GM18507 (cell line): ENCODE measurements around the gene KLHL5.
"Not testable (repeated sequence)": the region's sequence is repeated elsewhere in the genome, so short reads cannot be mapped to it uniquely, and the experiment has no call there.

Source experiments
- DNase-seq: peaks from one replicate; pipeline ENCODE4 v3.0.0; 2011; ENCODE audit warnings: low read depth; ENCODE audit not compliant: insufficient read length; ENCODE audit errors: extremely low spot score
- FAIRE-seq: peaks from 2 replicates; lab custom pipeline; 2011; peaks lifted over from hg19 to GRCh38; lab: Jason Lieb, UNC

Gene KLHL5

GRCh38 chr4:39078829-39079228 is 16.8 kb downstream of the KLHL5 start:
- no peak for FAIRE-seq
- no peak for DNase-seq

DNA sequence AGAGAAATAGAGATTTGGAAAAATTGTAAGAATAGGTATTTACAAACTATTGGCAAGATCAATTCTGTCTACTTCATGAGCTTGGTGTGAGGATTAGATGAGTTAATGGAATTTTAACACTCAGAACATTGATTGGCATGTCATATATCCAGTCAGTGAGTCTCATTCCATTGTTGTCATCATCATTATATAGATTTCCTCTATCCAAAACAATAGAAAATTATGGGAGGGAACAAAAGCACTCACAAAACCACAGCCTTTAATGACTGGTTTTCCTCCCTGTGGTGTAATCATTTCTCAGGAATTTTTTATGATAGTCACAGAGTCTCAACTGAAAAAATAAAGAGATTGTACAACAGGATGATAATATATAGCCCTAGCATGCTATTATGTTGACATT is 21.1 kb downstream of the KLHL5 start:
- DNase-seq (no peak), FAIRE-seq (no peak)

- FAIRE-seq (no peak), DNase-seq (no peak)
These were observed 23.9 kb downstream of the KLHL5 start for GRCh38 chr4:39085891-39086290.

GRCh38 chr4:39096847-39097246 is 34.8 kb downstream of the KLHL5 start:
- DNase-seq (no peak), FAIRE-seq (no peak)

- DNase-seq (no peak), FAIRE-seq (no peak)
These were observed 35.3 kb downstream of the KLHL5 start for GRCh38 chr4:39097290-39097689.

- no peak for FAIRE-seq
- no peak for DNase-seq
These were observed 40.3 kb downstream of the KLHL5 start for GRCh38 chr4:39102297-39102696.

DNA sequence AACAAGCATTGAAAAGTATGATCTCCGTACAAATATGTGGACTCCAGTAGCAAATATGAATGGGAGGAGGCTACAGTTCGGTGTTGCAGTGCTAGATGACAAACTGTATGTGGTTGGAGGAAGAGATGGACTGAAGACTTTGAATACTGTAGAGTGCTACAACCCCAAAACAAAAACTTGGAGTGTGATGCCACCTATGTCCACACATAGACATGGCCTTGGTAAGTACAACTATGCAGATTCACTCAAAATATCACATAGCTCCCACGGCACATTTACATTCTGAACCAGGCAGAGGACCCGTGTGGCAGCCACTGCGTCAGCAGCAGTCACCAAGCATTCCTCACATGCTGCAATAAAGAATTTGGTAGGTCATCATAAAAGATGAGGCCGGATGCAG is 41.3 kb downstream of the KLHL5 start:
- peak; percentile 21 for FAIRE-seq
- DNase-seq = no peak

DNA sequence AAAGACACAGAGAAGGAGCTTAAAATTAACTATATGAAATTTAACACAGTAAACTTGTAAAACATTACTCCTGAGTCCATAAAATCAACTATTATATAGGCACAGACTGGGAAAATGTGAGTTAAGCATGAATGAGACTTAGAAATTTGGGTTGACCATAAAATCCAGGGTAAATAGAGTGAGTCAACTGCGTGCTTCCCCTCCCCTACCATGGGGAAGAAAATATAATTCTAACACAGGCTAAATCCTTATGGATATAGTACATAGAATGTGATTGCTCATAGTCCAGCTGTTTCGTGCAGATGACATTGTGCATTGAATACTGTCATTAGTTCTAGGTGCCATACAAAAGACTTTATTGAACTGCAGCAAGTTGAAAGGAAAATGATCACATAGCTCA is 42.2 kb downstream of the KLHL5 start:
- DNase-seq (no peak), FAIRE-seq (no peak)

GRCh38 chr4:39106011-39106410 is 44.0 kb downstream of the KLHL5 start:
- DNase-seq (no peak), FAIRE-seq (peak; percentile 35)

DNA sequence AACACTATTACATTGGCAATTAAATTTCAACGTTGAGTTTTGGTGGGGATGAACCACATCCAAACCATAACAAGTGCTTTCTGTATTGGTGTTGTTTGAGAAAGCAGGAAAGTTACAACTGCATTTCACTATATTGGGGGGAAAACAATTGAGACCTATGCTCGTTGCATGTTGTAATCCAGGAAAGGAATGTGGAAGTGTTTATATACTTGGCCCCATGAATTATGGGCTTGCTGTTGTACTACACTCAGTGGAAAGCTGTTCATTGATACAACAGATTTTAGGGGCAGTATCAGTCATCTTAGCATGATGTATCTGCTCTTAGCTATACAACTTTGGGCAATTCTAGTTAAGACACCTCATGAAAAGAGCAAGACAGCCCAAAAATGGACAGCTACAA is 52.4 kb downstream of the KLHL5 start:
- no peak for FAIRE-seq
- DNase-seq = no peak

DNA sequence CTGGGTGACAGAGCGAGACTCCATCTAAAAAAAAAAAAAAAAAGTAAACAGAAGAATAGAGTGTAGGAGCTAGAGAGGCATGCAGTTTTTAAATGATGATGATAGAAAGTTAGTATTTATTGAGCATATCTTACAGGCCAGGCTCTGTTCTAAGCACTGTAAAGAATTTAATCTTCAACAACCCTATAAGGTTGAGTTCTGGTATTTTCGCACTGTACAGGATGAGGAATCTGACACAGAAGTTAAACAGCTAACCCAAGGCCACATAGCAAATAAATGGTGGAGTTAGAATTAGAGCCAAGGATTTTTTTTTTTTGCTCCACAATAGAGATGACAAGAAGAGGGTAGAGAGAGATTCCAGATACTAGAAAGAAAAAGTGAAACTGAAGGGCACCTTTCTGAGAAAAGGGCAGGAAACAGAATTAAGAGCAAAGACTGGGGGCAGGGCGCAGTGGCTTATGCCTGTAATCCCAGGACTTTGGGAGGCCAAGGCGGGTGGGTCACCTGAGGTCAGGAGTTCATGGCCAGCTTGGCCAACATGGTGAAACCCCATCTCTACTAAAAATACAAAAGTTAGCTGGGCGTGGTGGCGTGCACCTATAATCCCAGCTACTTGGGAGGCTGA is 56.1 kb downstream of the KLHL5 start:
- no peak for FAIRE-seq
- DNase-seq = no peak

GRCh38 chr4:39120418-39120817 is 58.4 kb downstream of the KLHL5 start:
- no peak for FAIRE-seq
- DNase-seq = no peak

DNA sequence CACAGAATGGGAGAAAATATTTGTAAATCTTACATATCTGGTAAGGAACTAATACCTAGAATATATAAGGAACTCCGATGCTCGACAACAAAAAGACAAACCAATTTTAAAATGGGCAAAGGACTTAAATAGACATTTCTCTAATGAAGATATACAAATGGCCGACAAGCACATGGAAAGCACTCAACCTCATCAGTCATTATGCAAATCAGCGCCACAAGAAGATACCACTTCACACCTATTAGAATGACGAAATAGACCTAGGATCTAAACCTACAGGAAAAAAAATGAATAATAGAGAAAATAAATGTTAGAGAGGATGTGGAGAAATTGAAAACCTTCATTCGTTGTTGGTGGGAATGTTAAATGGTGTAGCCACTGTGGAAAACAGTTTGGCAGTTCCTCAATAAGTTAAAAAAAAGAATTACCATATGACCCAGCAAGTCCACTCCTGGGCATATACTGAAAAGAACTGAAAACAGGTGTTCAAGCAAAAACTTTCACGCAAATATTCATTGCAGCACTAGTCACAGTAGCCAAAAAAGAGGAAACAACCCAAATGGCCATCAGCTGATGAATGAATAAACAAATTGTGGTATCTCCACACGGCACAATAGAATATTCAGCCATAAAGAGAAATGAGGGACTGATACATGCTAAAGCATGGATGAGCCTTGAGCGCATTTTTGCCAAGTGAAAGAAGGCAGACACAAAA is 63.0 kb downstream of the KLHL5 start:
- peak; percentile 87 for FAIRE-seq

GRCh38 chr4:39125600-39125985 is 63.6 kb downstream of the KLHL5 start:
- DNase-seq (no peak), FAIRE-seq (no peak)

More for the DNA sequence above, 63.0 kb downstream of the KLHL5 start:
- no peak for DNase-seq

GRCh38 chr4:39126256-39127095 is 64.4 kb downstream of the KLHL5 start:
- no peak for FAIRE-seq
- DNase-seq = no peak

GRCh38 chr4:39133623-39134022 is 71.6 kb downstream of the KLHL5 start:
- FAIRE-seq (no peak), DNase-seq (no peak)

DNA sequence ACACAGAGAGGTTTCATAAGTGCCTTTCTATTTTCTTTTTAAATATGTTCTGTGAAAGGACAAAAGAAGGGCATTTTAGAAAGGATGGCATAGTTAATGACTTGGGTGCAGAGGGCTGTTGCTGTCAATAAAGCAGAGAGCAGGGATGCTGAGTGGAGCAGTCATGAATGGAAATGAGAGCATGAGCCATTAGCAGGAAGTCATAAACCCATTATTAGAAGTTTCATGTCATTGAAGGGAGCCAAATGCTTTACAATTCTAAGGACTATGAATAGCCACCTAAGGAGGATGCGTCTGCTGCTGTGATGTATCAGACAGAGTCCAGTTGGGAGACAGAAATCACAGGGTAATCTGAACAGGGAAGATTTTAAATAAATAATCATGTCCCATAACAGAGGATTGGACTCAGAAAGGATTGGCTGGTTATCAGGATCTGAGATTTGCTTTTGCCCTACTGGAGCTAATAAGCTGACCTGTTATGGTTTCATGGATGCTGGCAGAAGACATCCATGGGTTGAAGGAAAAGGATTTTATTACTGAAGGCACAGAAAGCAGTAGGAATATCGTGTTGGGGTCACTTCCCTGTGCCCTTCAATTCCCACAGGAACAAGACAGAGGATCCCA is 72.8 kb downstream of the KLHL5 start:
- FAIRE-seq = no peak
- DNase-seq = no peak

- FAIRE-seq, DNase-seq: not testable (repeated sequence)
These were observed 76.2 kb downstream of the KLHL5 start for GRCh38 chr4:39138227-39138626.

DNA sequence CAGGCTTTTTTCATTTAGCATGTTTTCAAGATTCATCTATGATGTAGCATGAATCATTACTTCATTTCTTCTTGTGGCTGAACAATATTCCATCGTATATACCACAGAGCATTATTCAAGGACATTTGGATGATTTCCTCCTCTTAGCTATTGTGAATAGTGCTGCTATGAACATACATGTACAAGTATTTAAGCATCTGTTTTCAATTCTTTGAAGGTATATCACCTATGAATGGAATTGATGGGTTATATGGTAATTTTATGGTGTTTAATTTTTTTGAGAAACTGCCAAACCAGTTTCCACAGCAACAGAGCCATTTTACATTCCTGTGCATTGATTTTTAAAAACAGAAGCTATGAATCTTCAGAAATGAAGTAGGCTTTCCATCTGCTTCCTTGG is 84.2 kb downstream of the KLHL5 start:
- no peak for FAIRE-seq
- no peak for DNase-seq

DNA sequence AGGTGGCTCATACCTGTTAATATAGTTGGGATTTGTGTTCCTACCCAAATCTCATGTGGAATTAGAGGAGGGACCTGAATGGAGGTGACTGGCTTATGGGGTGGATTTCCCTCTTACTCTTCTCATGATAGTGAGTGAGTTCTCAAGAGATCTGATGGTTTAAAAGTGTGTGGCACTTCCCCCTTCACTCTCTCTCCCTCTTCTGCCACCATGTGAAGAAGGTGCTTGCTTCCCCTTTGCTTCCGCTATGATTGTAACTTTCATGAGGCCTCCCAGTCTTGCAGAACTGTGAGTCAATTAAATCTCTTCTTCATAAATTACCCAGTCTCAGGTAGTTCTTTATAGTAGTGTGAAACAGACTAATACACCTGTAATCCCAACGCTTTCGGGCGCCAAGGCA is 92.0 kb downstream of the KLHL5 start:
- DNase-seq (no peak), FAIRE-seq (peak; percentile 49)
